Stimulated activated CD4-positive, alpha-beta T cell treated with anti-CD3 and anti-CD28 coated beads, Interleukin-12 subunit alpha, Interleukin-12 subunit beta, amount 100 ng/mL, for 48 hours (primary cell): ENCODE measurements around the gene CAPN12.

Experiments
- DNase-seq, 3 donors: peaks; one replicate each; pipeline ENCODE4 v3.0.0-alpha.2; 2020; ENCODE audit warnings: low read depth in 2 of 3, low spot score in 1 of 3

Gene CAPN12

DNA sequence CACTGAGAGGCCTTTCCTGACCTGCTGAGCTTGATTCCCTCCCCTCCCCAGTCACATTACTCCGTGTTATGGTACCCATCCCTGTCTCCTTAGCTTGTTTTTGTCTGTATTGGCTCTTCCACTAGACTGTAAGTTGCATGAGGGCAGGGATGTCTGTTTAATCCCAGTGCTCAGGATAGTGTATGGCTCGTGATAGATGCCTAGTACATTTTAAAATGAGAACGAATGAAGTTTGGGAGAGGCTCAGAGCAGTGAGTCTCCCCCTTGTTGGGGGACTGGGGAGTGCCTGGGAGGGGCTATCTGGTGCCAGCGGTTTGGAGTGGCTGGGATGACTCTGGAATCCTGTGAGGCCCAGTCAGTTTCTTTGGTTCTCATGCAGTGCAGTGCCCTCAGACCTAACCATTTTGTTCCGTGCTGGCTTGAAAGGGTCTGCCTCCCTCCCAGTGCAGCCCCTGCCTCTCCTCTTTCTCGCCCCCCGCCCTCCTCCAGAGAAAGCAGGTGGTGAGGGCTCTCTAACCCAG, 61.3 kb downstream of the CAPN12 start:
- no peak for DNase-seq

DNA sequence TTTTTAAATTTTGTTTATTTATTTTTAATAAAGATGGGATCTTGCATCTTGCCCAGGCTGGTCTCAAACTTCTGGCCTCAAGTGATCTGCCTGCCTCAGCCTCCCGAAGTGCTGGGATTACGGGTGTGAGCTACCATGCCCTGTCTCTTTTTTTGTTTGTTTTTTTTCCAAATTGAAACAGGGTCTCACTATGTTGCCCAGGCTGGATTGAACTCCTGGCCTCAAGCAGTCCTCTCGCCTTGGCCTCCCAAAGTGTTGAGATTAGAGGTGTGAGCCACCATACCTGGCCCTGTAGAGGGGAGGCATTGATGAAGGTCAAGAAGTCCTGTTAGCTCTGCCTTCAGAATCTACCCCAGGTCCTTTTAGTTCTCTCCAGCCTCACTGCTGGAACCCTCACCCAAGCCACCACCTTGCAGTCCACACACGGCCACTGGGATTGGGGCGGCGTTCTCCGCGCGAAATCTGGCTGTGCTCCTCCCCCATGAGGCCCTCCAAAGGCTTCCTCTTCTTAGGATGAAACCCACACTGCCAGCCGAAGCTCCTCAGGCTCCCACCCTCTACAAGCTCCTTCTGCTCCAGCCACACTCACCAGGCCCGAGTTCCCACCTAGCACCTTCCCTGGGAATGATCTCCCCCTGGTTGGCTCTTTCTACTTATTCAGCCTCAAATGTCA, 61.9 kb downstream of the CAPN12 start:
- DNase-seq: no peak
